Measurements from ENCODE around the gene CLEC16A.
"Not testable (repeated sequence)": the region's sequence is repeated elsewhere in the genome, so short reads cannot be mapped to it uniquely, and the experiment has no call there.

CLEC16A gene

DNA sequence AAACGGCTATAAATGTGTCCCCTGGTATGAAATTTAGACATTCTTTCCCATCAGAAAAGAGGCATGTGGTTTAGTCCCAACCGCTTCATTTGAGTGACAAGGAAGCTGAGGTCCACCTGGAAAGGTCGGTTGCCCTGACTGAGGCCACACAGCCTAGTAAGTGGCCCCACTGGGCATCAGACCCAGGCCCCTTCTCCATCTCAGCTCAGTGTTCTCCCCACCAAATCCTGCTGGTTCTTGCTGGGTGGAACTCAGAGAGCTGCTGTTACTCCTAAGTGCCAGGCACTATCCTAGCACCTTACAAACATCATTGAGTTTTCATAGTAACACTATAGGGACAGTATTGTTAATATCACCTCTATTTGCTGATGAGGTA, 158.1 kb downstream of the CLEC16A start:
- TF ChIP-seq, protein P1, sequence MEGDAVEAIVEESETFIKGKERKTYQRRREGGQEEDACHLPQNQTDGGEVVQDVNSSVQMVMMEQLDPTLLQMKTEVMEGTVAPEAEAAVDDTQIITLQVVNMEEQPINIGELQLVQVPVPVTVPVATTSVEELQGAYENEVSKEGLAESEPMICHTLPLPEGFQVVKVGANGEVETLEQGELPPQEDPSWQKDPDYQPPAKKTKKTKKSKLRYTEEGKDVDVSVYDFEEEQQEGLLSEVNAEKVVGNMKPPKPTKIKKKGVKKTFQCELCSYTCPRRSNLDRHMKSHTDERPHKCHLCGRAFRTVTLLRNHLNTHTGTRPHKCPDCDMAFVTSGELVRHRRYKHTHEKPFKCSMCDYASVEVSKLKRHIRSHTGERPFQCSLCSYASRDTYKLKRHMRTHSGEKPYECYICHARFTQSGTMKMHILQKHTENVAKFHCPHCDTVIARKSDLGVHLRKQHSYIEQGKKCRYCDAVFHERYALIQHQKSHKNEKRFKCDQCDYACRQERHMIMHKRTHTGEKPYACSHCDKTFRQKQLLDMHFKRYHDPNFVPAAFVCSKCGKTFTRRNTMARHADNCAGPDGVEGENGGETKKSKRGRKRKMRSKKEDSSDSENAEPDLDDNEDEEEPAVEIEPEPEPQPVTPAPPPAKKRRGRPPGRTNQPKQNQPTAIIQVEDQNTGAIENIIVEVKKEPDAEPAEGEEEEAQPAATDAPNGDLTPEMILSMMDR (IDR thresholded peaks at IDR 0.05; ENCODE audit: low read depth, low read length) = no peak
- H3K4me3 ChIP-seq (ENCODE audit: low read depth, low read length) = no peak overlapping the region

DNA sequence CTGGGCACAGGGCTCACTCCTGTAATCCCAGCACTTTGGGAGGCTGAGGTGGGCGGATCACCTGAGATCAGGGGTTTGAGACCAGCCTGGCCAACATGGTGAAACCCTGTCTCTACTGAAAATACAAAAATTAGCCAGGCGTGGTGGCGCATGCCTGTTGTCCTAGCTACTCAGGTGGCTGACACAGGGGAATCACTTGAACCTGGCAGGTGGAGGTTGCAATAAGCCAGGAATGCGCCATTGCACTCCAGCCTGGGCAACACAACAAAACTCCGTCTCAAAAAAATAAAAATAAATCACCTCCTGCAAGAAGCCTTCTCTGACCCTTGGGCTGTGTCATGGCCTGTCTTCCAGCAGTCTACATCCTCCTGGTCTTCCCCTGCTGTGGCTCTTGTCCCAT, 158.9 kb downstream of the CLEC16A start:
- not testable (repeated sequence) for H3K4me3 ChIP-seq (ENCODE audit: low read depth, low read length)

DNA sequence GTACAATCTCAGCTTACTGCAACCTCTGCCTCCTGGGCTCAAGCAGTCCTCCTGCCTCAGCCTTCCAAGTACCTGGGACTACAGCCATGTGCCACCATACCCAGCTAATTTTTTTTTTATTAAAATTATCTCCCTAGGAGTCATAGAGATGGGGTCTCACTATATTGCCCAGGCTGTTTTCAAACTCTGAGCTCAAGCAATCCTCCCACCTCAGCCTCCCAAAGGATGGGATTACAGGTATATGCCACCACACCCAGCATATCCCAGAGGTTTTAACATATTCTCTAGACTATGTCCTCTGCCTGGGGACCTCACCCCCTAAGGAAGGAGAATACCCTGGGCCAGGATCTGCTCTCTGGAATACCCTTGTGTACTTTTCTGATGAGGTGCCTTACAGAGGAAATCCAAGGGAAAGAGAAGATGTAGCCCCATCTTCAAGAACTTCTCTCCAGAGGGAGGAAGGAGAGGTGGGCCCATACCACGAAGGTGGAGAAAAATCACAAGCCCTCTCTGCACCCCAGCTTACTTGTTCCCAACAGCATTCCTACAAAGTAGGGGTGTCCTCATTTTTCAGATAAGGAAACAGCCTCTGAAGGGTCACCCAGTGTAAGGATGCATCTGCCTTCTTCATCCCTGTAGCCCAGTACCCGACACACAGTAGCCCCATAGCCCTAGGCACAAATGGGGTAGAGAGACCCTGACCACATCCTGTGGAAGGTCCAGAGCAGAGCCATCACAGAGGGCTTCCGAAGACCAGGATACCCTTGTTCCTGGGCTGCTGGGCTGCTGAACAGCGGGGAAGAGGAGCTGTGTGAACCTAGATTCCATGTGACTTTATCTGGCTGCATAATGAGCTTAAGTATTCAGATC, 160.0 kb downstream of the CLEC16A start:
- no peak overlapping the region for H3K4me3 ChIP-seq (ENCODE audit: low read depth, low read length)
- TF ChIP-seq, protein P1 (IDR thresholded peaks at IDR 0.05; ENCODE audit: low read depth, low read length) = no peak

DNA sequence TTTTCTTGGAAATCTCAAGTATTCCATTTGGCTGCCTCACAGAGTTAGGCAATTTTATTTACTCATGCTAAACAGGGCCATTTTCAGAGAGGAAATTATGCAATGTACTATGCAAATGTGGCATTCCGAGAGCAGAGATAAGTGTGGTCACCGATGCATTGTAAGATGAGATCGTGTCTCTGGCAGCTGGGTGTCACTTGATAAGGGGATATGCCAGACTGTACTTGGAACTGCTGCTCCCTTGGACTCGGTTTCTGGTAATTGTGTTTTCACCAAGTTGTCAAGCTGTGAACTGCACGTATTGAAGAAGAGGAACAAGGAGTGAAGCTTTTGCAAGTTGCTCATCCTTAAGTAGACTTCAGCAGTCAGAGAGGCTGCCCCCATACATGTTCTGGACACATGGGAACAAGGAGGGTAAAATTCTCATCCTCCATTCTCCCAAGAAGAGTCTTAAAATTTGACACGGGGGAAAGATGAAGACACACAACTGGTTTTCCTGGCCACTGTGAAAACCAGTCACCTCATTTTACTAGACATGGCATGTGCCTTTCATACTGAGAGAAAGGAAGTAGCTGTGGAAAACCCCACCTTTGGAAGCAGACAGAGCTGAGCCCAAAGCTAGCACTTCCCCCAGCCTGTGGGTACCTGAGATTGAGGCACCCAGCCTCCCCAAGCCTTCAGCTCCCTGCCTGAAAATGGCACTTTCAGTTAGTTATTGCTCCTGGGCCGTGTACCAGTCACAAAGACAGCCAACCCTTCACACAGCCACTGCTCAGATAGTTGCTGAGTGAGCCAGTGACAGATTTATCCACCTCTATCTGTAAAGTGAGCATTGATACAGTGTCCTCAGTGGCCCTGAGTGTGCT, 160.9 kb downstream of the CLEC16A start:
- H3K4me3 ChIP-seq (ENCODE audit: low read depth, low read length) = no peak overlapping the region
- TF ChIP-seq, protein P1 (IDR thresholded peaks at IDR 0.05; ENCODE audit: low read depth, low read length) = no peak

DNA sequence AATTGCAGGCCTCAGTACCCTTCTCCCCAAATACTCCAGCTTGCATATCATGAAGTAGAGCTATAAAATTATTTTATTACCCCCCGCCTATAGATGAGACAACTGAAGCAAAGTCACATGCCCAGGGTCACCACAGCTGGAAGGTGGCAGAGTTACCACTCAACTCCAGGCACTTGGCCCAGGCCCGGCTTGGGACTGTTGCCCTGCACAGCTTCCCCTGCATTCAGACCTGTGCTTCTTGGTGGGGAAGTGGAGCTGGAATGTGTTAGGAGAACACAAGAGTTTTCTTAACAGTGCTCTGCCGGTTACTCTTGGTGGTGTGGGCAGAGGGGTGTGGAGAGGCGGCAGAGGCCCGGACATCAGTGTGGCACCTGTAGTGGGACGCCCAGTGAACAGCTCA, 162.4 kb downstream of the CLEC16A start:
- TF ChIP-seq, protein P1 (IDR thresholded peaks at IDR 0.05; ENCODE audit: low read depth, low read length) = no peak
- no peak overlapping the region for H3K4me3 ChIP-seq (ENCODE audit: low read depth, low read length)

DNA sequence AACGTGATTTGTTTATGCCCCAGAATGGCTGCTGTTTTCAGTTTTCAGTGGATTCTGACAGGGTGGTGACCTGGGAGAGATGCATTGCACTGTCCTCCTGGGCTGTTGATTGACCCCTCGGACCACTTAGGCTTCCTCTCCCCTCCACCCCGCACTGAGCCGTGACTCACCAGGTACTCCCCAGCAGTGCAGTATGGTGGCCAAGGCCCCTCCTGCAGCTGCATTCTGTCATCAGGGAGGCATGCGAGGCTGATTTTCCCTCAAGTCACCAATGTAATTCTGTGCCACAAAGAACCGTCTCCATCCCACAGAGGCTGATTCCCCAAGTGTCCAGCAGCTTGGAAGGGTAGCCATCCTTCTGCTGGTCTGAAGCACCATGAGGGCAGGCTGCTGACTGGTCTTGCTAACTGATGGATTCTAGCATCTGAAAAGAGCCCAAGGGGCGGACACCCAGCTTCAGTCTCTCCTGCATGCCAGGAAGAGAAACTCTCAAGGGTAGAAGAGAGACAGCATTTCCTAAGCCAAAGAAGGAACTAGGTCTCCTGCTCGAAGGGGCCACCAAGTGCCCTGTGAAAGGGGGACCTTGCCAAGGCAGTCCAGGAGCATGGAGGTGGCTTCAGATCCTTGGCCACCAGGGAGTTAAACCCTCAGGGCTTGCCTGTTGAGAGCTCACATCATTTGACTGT, 163.6 kb downstream of the CLEC16A start:
- H3K4me3 ChIP-seq (ENCODE audit: low read depth, low read length) = no peak overlapping the region
- TF ChIP-seq, protein P1 (IDR thresholded peaks at IDR 0.05; ENCODE audit: low read depth, low read length) = no peak

DNA sequence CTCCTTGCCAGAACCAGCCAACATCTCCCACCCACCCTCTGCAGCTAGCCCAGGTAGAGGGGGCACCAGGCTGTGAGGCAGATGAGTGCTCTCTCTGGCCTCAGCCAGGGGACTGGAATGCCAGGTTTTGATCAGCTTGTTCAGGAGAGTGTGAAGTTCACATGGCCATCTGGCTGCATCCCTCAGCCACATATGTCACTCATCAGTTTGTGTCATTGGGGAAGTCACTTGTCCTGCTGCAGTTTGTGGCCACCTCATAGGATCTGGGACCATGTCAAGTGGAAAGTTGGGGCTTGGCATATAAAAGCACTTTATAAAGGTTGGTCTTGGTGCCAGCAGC, 164.1 kb downstream of the CLEC16A start:
- H3K4me3 ChIP-seq (ENCODE audit: low read depth, low read length) = no peak overlapping the region
- TF ChIP-seq, protein P1 (IDR thresholded peaks at IDR 0.05; ENCODE audit: low read depth, low read length) = no peak

Measured in WI38 (cell line).